K562 (cell line): ENCODE results near the gene STARD3NL. TPM values are rescaled to one million over a fixed set of nuclear protein-coding genes. Genes with fewer than 3 reads are reported as not detected.

Experiments used
- C11orf30 ChIP-seq: fragments of 450-650 bp; IDR thresholded peaks from 2 replicates; pipeline ENCODE4 v1.6.1; 2016; ENCODE audit warnings: low read depth, mild to moderate bottlenecking
- GTF2E2 ChIP-seq: fragments of 200-800 bp; sonication (Bioruptor generic); IDR thresholded peaks from 2 replicates; pipeline ENCODE4 v1.6.1; 2016; ENCODE audit warnings: missing genetic modification characterization, missing compliant biosample characterization
- IRF2 ChIP-seq: sonication (generic); formaldehyde crosslinking; IDR thresholded peaks from 2 replicates; pipeline ENCODE4 v1.8.1; 2022; ENCODE audit warnings: mild to moderate bottlenecking, missing genetic modification reagents
- MCM3 ChIP-seq: fragments of 450-650 bp; IDR thresholded peaks from 2 replicates; pipeline ENCODE4 v1.6.1; 2016
- MYC ChIP-seq, 2 experiments: fragments of 250-450 bp in 1 of 2; sonication (Bioruptor Pico) in 1 of 2; IDR thresholded peaks; 2 replicates each; pipeline versions ENCODE4 v1.5.1 to v1.6.1; 2012 to 2021; ENCODE audit warnings: low read depth in 2 of 2, borderline replicate concordance in 1 of 2, improper control_type of control experiment in 1 of 2, low read length in 1 of 2, mild to moderate bottlenecking in 1 of 2, moderate library complexity in 1 of 2
- PURB ChIP-seq: sonication (generic); formaldehyde crosslinking; IDR thresholded peaks from 2 replicates; pipeline ENCODE4 v1.9.0; 2021; ENCODE audit warnings: low read depth, mild to moderate bottlenecking, missing genetic modification reagents
- RCOR1 ChIP-seq, 2 experiments: IDR thresholded peaks; 2 replicates each; pipeline ENCODE4 v1.6.1; 2012; ENCODE audit warnings: low read depth in 2 of 2, low read length in 2 of 2, borderline replicate concordance in 1 of 2, improper control_type of control experiment in 1 of 2
- SMAD1 ChIP-seq: fragments of 150-350 bp; IDR thresholded peaks from 2 replicates; pipeline ENCODE4 v1.6.1; 2014; ENCODE audit warnings: low read length, low read depth; ENCODE audit not compliant: partially characterized antibody
- SP2 ChIP-seq: IDR thresholded peaks from 2 replicates; pipeline ENCODE4 v1.6.1; 2011; ENCODE audit warnings: mild to moderate bottlenecking, low read depth, low read length, moderate library complexity; ENCODE audit not compliant: poor library complexity, severe bottlenecking; ENCODE audit errors: extremely low read depth
- TRIM24 ChIP-seq, 2 experiments: fragments of 450-650 bp; IDR thresholded peaks; 2 replicates each; pipeline ENCODE4 v1.6.1; 2016
- U2AF2 ChIP-seq: fragments of 200-400 bp; formaldehyde crosslinking; optimal IDR thresholded peaks from 2 replicates; pipeline ENCODE3; 2017; ENCODE audit warnings: low read depth, mild to moderate bottlenecking, low read length
- ZNF561 ChIP-seq: fragments of 450-650 bp; formaldehyde crosslinking; conservative IDR thresholded peaks from 2 replicates; pipeline ENCODE4 v1.4.0; 2020; ENCODE audit warnings: mild to moderate bottlenecking, moderate library complexity
- ZNF830 ChIP-seq: fragments of 250-450 bp; sonication (Bioruptor Pico); IDR thresholded peaks from 2 replicates; pipeline ENCODE4 v1.5.0; 2021; ENCODE audit warnings: mild to moderate bottlenecking
- polyA plus RNA-seq, 8 experiments: library from polyadenylated mRNA; depleted of rRNA in 4 of 8; stranded (reverse) in 5 of 8; unstranded in 3 of 8; fragments of >200 nt; fragmentation: Nextera tagmentation in 2 of 8; fragmentation: Illumina TruSeq in 1 of 8; extraction: Ambion mirVana in 2 of 8; extraction: Trizol in 1 of 8; gene quantifications; 2 replicates each; pipeline versions ENCODE4 v1.2.1 to v1.2.3, GENCODE V29; 2011 to 2014; ENCODE audit warnings: inconsistent platforms in 1 of 8, missing spikeins in 1 of 8
- total RNA-seq, 7 experiments: library from RNA; depleted of rRNA in 6 of 7; stranded (reverse); fragments of >200 nt in 6 of 7; fragmentation: Illumina TruSeq in 2 of 7; extraction: Trizol in 2 of 7; gene quantifications; 2 replicates each; pipeline versions ENCODE4 v1.2.1 to v1.2.3, GENCODE V29; 2011 to 2021; ENCODE audit warnings: low replicate concordance in 1 of 7
- TF ChIP-seq, protein P1 (sequence below), 2 experiments: fragments of 450-650 bp in 1 of 2; IDR thresholded peaks; 2 replicates each; pipeline ENCODE4 v1.6.1; 2011 to 2017; ENCODE audit warnings: low read depth in 2 of 2, antibody characterized with exemption in 1 of 2, borderline replicate concordance in 1 of 2, low read length in 1 of 2, mild to moderate bottlenecking in 1 of 2, mixed read lengths in 1 of 2; ENCODE audit not compliant: control insufficient read depth in 1 of 2
- TF ChIP-seq, protein P2 (sequence below): sonication (generic); formaldehyde crosslinking; IDR thresholded peaks from 2 replicates; pipeline ENCODE4 v1.8.0; 2022; ENCODE audit warnings: mild to moderate bottlenecking, missing genetic modification reagents
- TF ChIP-seq, protein P3 (sequence below), 2 experiments: fragments of 150-350 bp in 1 of 2; IDR thresholded peaks; 2 replicates each; pipeline ENCODE4 v1.6.1; 2012 to 2016; ENCODE audit warnings: low read depth in 2 of 2, low read length in 2 of 2, mild to moderate bottlenecking in 1 of 2, moderate library complexity in 1 of 2
- TF ChIP-seq, protein P4 (sequence below): fragments of 200-800 bp; sonication (Bioruptor generic); IDR thresholded peaks from 2 replicates; pipeline ENCODE4 v1.6.1; 2017; ENCODE audit warnings: missing genetic modification characterization, missing compliant biosample characterization

Gene STARD3NL
- total and polyA plus RNA-seq, 9 of the 15 experiments (the other 6 are each of a cell fraction or from before 2014, with no cell fraction given): 42.2 to 90.0 (median 57.6) TPM

DNA sequence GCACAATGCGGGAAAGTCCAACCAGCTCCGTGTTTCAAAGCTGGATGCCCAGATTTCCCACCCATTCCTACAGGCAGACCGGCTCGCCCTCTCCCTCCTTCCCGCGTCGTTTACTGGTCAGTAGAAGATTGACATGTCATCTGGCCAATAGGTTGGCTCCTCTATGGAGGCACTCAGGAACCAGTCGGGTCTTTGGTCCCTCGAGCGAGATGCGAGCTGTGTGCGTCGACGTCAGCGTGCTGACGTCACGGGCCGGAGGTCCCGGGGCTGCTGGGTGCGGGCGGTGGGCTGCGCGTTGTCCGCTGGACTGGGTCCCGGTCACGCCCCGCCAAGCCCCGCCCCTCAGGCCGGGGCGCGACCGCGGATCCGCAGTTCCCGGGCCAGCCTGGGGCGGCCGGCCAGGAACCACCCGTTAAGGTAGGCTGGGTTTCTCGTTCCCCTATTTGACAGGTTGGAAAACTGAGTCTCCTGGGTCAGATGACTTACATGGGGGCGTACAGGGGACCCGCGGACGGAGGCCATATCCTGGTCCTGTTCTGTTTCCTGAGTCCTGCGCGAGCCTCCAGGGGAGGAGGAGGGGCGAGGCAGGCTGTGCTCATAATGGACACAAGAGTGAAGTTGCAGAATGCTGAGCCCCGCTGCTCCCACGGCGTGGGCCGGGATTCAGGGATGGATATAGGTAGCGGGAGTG, at the start of gene STARD3NL (continued):
- TF ChIP-seq GTF2E2 (tag): 0 out of 2 replicates have a peak, but pooled peaks have one; percentile 4
- peak in 1 of 2 experiments; percentile 85; a peak in 2 of 4 replicates for TF ChIP-seq RCOR1 (IDR thresholded peaks at IDR 0.05; ENCODE audit: borderline replicate concordance in 1 of 2, low read depth in 2 of 2, low read length in 2 of 2)
- TF ChIP-seq SP2: peak; percentile 70
- no peak for TF ChIP-seq ZNF561
- TF ChIP-seq IRF2 (CRISPR knock-in tag): no peak
- no peak for TF ChIP-seq PURB
- TF ChIP-seq TRIM24 (IDR thresholded peaks at IDR 0.05): no peak
- TF ChIP-seq, protein P1, sequence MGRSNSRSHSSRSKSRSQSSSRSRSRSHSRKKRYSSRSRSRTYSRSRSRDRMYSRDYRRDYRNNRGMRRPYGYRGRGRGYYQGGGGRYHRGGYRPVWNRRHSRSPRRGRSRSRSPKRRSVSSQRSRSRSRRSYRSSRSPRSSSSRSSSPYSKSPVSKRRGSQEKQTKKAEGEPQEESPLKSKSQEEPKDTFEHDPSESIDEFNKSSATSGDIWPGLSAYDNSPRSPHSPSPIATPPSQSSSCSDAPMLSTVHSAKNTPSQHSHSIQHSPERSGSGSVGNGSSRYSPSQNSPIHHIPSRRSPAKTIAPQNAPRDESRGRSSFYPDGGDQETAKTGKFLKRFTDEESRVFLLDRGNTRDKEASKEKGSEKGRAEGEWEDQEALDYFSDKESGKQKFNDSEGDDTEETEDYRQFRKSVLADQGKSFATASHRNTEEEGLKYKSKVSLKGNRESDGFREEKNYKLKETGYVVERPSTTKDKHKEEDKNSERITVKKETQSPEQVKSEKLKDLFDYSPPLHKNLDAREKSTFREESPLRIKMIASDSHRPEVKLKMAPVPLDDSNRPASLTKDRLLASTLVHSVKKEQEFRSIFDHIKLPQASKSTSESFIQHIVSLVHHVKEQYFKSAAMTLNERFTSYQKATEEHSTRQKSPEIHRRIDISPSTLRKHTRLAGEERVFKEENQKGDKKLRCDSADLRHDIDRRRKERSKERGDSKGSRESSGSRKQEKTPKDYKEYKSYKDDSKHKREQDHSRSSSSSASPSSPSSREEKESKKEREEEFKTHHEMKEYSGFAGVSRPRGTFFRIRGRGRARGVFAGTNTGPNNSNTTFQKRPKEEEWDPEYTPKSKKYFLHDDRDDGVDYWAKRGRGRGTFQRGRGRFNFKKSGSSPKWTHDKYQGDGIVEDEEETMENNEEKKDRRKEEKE (IDR thresholded peaks at IDR 0.05; ENCODE audit: borderline replicate concordance in 1 of 2, control insufficient read depth in 1 of 2, low read depth in 2 of 2, low read length in 1 of 2): no peak
- no peak for TF ChIP-seq U2AF2
- TF ChIP-seq SMAD1: peak; percentile 6
- TF ChIP-seq ZNF830 (CRISPR knock-in tag): no peak
- TF ChIP-seq, protein P2, sequence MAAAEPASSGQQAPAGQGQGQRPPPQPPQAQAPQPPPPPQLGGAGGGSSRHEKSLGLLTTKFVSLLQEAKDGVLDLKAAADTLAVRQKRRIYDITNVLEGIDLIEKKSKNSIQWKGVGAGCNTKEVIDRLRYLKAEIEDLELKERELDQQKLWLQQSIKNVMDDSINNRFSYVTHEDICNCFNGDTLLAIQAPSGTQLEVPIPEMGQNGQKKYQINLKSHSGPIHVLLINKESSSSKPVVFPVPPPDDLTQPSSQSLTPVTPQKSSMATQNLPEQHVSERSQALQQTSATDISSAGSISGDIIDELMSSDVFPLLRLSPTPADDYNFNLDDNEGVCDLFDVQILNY (CRISPR knock-in tag): no peak
- TF ChIP-seq, protein P3, sequence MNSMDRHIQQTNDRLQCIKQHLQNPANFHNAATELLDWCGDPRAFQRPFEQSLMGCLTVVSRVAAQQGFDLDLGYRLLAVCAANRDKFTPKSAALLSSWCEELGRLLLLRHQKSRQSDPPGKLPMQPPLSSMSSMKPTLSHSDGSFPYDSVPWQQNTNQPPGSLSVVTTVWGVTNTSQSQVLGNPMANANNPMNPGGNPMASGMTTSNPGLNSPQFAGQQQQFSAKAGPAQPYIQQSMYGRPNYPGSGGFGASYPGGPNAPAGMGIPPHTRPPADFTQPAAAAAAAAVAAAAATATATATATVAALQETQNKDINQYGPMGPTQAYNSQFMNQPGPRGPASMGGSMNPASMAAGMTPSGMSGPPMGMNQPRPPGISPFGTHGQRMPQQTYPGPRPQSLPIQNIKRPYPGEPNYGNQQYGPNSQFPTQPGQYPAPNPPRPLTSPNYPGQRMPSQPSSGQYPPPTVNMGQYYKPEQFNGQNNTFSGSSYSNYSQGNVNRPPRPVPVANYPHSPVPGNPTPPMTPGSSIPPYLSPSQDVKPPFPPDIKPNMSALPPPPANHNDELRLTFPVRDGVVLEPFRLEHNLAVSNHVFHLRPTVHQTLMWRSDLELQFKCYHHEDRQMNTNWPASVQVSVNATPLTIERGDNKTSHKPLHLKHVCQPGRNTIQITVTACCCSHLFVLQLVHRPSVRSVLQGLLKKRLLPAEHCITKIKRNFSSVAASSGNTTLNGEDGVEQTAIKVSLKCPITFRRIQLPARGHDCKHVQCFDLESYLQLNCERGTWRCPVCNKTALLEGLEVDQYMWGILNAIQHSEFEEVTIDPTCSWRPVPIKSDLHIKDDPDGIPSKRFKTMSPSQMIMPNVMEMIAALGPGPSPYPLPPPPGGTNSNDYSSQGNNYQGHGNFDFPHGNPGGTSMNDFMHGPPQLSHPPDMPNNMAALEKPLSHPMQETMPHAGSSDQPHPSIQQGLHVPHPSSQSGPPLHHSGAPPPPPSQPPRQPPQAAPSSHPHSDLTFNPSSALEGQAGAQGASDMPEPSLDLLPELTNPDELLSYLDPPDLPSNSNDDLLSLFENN (IDR thresholded peaks at IDR 0.05; ENCODE audit: low read depth in 2 of 2, low read length in 2 of 2): no peak
- TF ChIP-seq, protein P4, sequence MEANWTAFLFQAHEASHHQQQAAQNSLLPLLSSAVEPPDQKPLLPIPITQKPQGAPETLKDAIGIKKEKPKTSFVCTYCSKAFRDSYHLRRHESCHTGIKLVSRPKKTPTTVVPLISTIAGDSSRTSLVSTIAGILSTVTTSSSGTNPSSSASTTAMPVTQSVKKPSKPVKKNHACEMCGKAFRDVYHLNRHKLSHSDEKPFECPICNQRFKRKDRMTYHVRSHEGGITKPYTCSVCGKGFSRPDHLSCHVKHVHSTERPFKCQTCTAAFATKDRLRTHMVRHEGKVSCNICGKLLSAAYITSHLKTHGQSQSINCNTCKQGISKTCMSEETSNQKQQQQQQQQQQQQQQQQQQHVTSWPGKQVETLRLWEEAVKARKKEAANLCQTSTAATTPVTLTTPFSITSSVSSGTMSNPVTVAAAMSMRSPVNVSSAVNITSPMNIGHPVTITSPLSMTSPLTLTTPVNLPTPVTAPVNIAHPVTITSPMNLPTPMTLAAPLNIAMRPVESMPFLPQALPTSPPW: peak; percentile 29; the same call in 1 of the 2 replicates
- TF ChIP-seq MCM3: no peak
- peak; percentile 20; the same call in 1 of the 2 replicates for TF ChIP-seq C11orf30
- TF ChIP-seq MYC (IDR thresholded peaks at IDR 0.05; ENCODE audit: low read depth, low read length): peak; percentile 57; the same call in 1 of the 2 replicates
- no peak for TF ChIP-seq MYC (CRISPR knock-in tag; IDR thresholded peaks at IDR 0.05; ENCODE audit: borderline replicate concordance, low read depth)
